ENCODE data around the gene AGFG2.

GRCh38 chr7:100517305-100517704, 21.7 kb upstream of the AGFG2 start:
- TF ChIP-seq CTCF (IDR thresholded peaks at IDR 0.05; ENCODE audit: low read depth, low read length, missing input control) (no peak), GABPA (IDR thresholded peaks at IDR 0.05 in 1 of 2, conservative IDR thresholded peaks at IDR 0.05 in 1 of 2) (no peak), REST (IDR thresholded peaks at IDR 0.05) (no peak)

All from liver (tissue), 3 donors.